NB4 (cell line): Measurements from ENCODE around the gene ADM2.
A peak's percentile ranks its signal among the peaks of the same experiment; 100 is the strongest.

Experiments used
- DNase-seq: peaks from one replicate; pipeline ENCODE4 v3.0.0; 2010; ENCODE audit warnings: low read depth
- H3K4me3 ChIP-seq: one replicate; pipeline ENCODE4 v1.5.1; 2011; ENCODE audit warnings: mild to moderate bottlenecking, low read depth, low read length, moderate library complexity
- CTCF ChIP-seq: IDR thresholded peaks from one replicate; pipeline ENCODE4 v1.5.1; 2012; ENCODE audit warnings: low read depth, low read length
- MAX ChIP-seq: IDR thresholded peaks from 2 replicates; pipeline ENCODE4 v1.6.1; 2011; ENCODE audit warnings: low read depth, low read length
- MYC ChIP-seq: IDR thresholded peaks from 2 replicates; pipeline ENCODE4 v1.6.1; 2011; ENCODE audit warnings: low read depth, low read length
- POLR2A ChIP-seq: IDR thresholded peaks from 2 replicates; pipeline ENCODE4 v1.6.1; 2011; ENCODE audit warnings: mild to moderate bottlenecking; ENCODE audit not compliant: insufficient read length; ENCODE audit errors: extremely low read depth

The ADM2 gene

GRCh38 chr22:50454556-50455075, 26.7 kb upstream of the ADM2 start:
- H3K4me3 ChIP-seq = no peak overlapping the region
- no peak for DNase-seq
- TF ChIP-seq CTCF = no peak
- no peak for TF ChIP-seq MYC
- no peak for TF ChIP-seq POLR2A
- TF ChIP-seq MAX = no peak

GRCh38 chr22:50455201-50455600, 26.1 kb upstream of the ADM2 start:
- H3K4me3 ChIP-seq = no peak overlapping the region
- no peak for DNase-seq
- TF ChIP-seq MYC (no peak), POLR2A (no peak)

GRCh38 chr22:50456026-50456425, 25.3 kb upstream of the ADM2 start:
- H3K4me3 ChIP-seq = no peak overlapping the region
- DNase-seq = no peak
- TF ChIP-seq MAX = no peak
- TF ChIP-seq POLR2A = no peak
- TF ChIP-seq CTCF = no peak
- no peak for TF ChIP-seq MYC

- H3K4me3 ChIP-seq = no peak overlapping the region
- TF ChIP-seq CTCF (peak; percentile 1), MYC (no peak)
- DNase-seq = no peak
These were observed 24.7 kb upstream of the ADM2 start for GRCh38 chr22:50456466-50457234.

- no peak for TF ChIP-seq POLR2A
- no peak for TF ChIP-seq CTCF
- TF ChIP-seq MYC = no peak
- no peak overlapping the region for H3K4me3 ChIP-seq
- no peak for DNase-seq
These were observed 22.3 kb upstream of the ADM2 start for GRCh38 chr22:50459016-50459415.

- DNase-seq = no peak
These were observed 21.7 kb upstream of the ADM2 start for GRCh38 chr22:50459496-50460140.

More at GRCh38 chr22:50459496-50460140, 21.7 kb upstream of the ADM2 start:
- no peak for TF ChIP-seq POLR2A
- TF ChIP-seq CTCF = no peak
- no peak for TF ChIP-seq MAX
- TF ChIP-seq MYC = no peak
- no peak overlapping the region for H3K4me3 ChIP-seq
